Measurements from ENCODE around the gene TTLL10. TPM values are rescaled to one million over a fixed set of nuclear protein-coding genes. Genes with fewer than 3 reads are reported as not detected.
"Not testable (repeated sequence)": the region's sequence is repeated elsewhere in the genome, so short reads cannot be mapped to it uniquely, and the experiment has no call there.

Gene TTLL10
- total RNA-seq, 1 donor from 2014 or later: 0.78 TPM

GRCh38 chr1:1187938-1188337 is 14.3 kb downstream of the TTLL10 start:
- no peak for DNase-seq (ENCODE audit: low spot score)

- DNase-seq (ENCODE audit: low spot score): no peak
These were observed 15.4 kb downstream of the TTLL10 start for GRCh38 chr1:1189111-1189510.

GRCh38 chr1:1191734-1192133 is 18.1 kb downstream of the TTLL10 start:
- no peak for DNase-seq (ENCODE audit: low spot score)

- DNase-seq (ENCODE audit: low spot score): no peak
These were observed 21.0 kb downstream of the TTLL10 start for GRCh38 chr1:1194723-1195122.

- DNase-seq (ENCODE audit: low spot score): not testable (repeated sequence)
These were observed 22.0 kb downstream of the TTLL10 start for GRCh38 chr1:1195726-1196125.

- DNase-seq (ENCODE audit: low spot score): no peak
These were observed 22.9 kb downstream of the TTLL10 start for GRCh38 chr1:1196431-1197187.

GRCh38 chr1:1197188-1197500 is 23.5 kb downstream of the TTLL10 start:
- DNase-seq (ENCODE audit: low spot score): no peak

GRCh38 chr1:1197551-1198422 is 24.1 kb downstream of the TTLL10 start:
- DNase-seq (ENCODE audit: low spot score): no peak

GRCh38 chr1:1198423-1199140 is 24.9 kb downstream of the TTLL10 start:
- no peak for DNase-seq (ENCODE audit: low spot score)

GRCh38 chr1:1199141-1199960 is 25.7 kb downstream of the TTLL10 start:
- no peak for DNase-seq (ENCODE audit: low spot score)

GRCh38 chr1:1199961-1200875 is 26.5 kb downstream of the TTLL10 start:
- DNase-seq (ENCODE audit: low spot score): no peak

GRCh38 chr1:1200876-1201810 is 27.5 kb downstream of the TTLL10 start:
- DNase-seq (ENCODE audit: low spot score): peak; percentile 43

GRCh38 chr1:1202831-1203560 is 29.3 kb downstream of the TTLL10 start:
- DNase-seq (ENCODE audit: low spot score): no peak

GRCh38 chr1:1203561-1204424 is 30.1 kb downstream of the TTLL10 start:
- no peak for DNase-seq (ENCODE audit: low spot score)

- DNase-seq (ENCODE audit: low spot score): no peak
These were observed 30.8 kb downstream of the TTLL10 start for GRCh38 chr1:1204425-1204920.

GRCh38 chr1:1204998-1205768 is 31.5 kb downstream of the TTLL10 start:
- DNase-seq (ENCODE audit: low spot score): no peak
